GM21576 (cell line): ENCODE measurements around the gene AGBL1.
A peak's percentile ranks its signal among the peaks of the same experiment; 100 is the strongest.

Experiments used
- ATAC-seq: cut with Tn5 transposase; IDR thresholded peaks from one replicate; pipeline ENCODE4 v1.9.1; 2021; ENCODE audit warnings: mild to moderate bottlenecking, moderate library complexity; ENCODE audit not compliant: unreplicated experiment

Gene AGBL1

DNA sequence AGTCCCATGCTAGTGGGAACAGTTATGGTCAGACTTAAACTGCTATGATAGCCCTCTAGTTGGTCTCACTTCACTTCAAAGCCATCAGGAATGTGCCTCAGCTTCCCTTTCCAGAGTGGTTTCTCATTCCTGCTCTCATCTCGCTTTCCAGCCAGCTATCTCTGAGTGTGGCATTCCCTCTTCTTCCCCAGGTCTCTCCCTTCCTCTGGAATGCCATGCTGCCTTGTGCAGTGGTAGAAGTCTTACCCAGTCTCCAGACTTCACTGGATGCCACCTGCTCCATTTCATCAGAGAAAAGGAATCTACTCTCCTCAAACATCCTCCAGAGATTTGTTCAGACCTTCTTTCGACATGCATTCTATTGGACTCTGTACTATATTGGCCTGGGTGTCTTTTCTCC, 83.0 kb downstream of the AGBL1 start:
- ATAC-seq: no peak

DNA sequence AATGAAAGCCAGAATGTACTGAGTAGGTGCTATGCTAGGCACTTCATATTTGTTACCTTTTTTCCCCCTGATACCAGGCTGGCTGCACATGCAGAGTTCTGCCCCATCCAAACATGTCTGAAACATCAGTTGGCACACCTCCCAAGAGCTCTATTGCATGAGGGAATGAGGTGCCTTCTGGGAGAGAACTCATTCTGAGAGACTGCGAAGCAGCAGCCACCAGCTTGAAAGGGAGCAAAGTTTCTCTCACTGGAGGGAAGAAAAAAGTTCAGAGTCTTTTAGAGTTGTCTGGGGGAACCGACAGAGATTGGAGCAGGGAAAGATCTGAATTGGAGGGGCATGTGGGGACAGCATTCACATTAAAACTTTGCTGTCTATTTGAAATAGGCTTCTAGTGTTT, 84.1 kb downstream of the AGBL1 start:
- ATAC-seq: no peak

DNA sequence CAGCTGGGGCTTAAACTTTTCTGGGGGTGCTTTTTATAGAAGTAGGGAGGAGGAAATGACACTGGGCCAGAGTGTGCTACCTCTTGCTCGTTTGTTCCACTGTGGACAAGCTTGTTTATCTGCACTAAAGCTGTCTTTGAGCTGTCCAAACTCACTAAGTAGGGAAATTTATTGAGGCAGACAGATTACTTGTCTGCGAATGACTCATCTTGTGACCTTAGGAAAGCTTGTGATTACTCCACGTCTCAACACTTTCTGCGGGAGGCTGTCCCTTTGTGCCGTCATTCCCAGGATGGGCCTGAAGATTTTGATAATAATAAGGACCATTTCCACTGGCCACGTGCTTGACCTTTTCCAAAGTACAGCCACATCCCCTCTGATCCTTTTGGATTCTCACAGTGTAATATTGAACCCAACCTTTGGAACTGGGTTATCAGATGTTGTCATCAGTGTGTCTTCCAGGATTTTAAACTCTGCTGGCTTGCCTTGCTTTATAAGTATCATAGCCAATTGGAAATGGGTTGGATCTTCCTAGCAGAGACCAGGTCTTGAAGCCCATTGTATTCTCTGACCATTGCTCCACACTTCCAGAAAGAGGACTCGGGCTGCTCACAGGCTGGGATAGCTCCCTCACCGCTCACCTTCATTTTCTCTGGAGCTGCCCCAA, 84.7 kb downstream of the AGBL1 start:
- ATAC-seq: no peak

DNA sequence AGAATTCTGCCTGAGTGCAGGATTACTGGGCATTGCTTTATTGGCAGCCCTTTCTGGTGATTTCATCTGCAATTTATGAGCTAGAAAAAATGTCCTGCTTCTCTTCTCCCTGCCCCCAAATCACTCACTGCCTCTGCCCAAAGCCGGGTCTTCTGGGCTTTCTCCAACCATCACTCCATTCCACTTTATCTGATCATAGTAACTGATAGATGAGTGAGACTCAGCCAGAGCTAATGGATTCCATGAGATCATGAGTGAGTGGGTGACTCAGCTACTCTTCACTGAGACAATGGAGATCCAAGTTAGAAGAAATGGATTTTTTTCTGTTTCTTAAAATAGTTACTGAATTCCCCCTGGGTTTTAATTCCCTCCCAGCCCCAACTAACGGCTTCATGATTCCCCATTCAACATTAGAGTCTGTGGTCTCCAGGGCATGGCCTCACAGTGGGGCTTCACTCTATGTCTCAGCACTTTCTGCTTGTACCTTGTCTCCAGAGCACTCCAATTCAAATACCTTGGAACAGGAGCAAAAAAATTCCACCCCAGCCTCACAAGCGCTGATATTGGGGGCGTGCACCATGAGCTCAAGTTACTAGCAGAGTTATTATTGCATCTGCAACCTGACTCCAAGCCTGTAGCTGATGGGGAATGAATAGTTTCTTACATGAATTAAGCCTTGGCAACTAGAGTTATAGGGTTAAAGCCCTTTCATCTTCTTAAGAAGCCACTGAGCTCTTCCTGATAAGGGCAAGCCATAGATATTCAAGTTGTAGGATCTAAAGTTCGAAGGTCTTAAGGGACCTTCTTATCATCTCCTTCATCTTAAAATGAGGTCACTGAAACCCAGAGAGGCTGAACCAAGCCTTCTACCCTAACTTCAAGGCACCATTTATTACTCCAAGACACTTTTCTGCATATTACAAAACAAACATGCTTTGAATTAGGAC, 85.9 kb downstream of the AGBL1 start:
- ATAC-seq: no peak

DNA sequence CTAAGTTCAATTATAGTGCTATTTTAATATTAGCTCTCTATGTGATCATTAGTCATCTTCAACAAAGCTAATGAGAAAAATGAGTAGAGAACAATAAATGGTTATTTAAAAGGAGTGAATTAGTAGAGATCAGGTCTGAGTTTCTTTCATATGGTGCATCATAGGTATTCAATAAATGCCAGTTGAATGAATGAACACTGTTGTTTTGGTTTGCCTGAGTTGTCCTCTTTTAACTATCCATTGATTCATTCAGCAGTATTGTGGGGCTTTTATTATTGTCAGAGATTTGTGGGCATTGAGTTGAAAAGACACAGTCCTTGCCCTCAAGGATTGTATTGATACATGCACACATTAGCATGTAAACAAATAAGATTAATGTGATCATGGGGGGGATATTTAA, 88.2 kb downstream of the AGBL1 start:
- ATAC-seq: no peak

DNA sequence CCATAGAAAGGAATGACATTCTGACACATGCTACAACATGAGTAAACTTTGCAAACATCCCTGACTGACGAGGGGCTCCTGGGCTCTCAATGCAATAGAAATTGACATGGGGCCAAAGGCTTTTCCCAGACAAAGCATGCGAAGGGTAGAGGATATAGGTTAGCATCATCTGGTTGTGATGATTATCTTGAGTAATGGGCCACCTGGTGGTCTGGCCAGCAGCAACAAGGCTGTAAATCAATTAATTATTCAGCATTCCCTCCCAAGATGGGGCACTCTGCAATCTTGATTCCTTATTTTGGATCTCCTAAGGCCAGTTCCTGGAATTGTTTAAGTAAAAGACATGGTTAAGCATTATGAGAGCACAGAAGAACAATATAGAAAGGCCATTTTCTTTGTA, 99.2 kb downstream of the AGBL1 start:
- ATAC-seq: no peak

DNA sequence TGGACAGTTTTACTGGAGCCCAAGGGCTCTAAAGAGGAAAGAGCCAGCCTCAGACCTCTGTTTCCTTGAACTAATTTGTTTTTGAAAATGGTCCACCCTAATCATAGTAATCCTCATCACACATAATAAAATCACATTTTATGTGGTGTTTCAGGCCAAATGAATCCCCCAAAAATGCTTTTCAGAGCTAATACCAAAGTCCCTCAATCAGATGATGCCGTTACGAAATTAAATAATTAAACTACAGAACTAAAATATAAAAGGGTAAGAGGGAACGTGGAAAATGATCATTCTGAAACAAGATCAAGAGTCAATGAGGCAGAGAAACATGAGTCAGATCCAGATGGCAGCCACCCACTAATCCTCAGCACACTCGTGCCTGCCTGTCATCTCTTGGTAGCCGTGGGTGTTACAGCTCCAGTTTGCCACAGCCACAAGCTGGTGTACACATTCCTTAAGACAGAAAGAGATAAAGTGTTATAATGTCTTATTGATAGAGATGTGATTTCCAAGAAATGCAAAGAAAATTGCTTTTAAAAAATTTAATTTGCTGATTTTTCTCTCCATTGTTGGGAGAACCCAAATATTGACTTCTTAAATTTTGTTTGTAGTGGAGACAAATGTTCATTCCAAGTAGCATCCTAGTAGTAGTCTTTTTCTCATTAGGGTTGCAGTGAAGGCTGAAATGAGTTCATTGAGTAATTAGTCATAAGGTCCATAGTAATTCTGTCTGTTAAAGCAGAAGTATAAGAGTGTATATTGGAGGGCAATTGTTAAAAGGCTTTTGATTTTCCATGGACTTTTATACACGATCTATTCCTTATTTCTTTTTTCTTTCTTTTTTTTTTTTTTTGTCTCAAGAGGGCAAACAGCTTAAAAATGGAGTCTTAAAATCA, 104.2 kb downstream of the AGBL1 start:
- ATAC-seq: no peak

DNA sequence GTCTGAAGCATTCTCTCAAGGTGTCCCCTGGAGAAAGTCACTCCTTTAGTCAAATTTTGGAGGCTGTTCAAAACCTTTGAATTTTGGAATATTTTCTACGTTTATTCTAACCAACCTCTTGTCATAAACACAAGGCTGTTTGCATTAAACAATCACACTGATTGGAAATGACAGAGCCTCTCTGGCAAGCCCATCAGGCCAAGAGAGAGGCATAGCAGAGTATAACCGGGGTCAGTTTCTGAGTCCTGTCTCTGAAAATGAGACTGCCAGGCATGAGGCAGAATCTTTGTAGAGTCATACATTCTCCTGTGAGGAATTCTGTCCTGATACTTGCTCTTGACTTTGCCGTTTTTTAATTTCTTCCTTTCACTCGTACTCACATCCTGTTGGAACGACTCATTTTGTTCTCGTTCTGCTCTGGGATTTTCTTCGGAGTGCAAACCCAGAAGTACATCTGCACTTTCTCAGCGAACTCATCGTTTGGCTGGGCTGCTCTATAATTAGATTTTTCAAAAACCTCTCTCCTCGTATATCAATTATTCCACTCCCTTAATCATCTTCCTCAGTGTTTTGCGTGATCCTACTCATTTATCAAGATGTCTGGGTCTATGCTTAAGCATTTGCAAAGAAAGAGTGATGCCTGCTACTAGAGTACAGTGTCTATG, 114.2 kb downstream of the AGBL1 start:
- ATAC-seq: no peak

DNA sequence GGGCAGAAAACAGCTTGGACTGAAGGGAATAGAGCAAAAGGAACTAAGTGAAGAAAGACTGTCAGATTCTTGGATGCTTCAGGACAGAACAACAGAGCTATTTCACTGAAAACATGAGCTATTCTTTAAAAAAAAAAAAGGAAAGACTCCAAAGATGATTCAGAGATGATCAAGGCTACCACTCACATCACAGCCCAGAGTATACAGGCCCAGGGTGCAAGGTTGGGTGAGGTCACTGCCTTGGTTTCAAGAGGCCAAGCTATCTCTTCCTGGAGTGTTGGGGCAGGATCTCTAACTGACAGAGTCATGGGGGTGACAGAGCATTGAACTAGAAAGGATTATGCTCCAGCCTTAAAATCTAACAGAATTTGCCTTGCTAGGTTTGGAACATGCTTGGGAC, 118.1 kb downstream of the AGBL1 start:
- ATAC-seq: no peak

DNA sequence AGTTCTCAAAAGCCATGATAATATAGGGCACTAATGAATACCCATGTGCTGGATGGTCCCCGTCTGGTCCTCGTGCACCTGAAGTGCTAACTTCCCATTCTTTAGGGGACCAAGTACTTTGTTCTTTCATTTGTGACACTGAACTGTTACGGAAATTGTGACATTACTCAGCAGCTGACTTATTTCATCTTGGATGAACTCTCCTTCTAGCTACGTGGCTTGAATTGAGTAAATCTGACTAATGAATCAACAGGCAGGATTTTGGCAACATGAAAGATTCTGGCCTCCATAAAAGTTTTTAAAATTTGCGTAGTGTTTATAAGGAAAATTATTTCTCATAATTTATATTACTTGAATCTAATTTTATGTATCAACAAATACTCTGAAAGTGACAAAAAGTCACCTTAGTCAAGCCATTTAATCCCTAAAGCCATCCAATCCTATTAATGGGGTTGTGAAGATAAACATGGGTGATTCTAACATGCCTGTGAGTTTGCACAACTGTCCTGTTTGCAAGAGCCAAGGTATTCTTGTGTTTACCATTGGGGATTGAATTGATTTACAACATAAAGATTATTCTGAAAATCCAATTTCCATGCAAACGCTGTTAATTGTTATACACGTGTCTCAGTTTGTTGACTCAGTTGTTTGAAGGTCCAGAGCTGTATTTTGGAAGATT, 119.9 kb downstream of the AGBL1 start:
- no peak for ATAC-seq

DNA sequence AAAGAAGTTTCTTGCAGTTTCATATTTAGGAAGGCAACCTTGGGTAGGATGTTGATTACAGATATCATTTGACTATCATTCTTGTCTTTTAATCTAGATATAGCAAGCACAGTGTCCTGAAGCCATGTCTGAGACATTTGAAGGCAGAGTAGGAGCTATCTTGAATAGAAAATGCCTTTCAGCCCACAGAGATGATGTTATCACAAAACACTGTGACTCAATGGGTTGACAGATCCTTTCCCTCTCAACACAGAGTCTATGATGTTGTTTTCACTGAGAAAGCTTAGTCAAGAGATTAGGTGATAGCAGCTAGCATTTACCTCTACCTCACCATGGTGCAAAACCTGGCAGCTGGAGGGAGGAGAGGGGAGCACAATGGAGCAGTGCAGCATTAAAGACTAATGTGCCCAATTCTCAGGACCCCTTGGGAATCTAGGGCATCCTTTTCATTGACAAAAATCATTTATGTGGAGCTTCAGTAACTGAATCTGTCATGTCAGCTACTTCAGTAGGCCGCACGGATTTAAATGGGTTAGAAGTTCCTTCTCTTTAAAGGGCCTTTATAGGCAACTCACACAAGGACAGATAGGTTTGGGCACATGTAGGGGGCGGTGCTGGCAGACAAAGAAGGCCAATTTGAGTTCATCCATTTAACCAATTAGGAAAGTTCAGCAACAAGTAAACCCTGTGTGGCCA, 121.8 kb downstream of the AGBL1 start:
- no peak for ATAC-seq

DNA sequence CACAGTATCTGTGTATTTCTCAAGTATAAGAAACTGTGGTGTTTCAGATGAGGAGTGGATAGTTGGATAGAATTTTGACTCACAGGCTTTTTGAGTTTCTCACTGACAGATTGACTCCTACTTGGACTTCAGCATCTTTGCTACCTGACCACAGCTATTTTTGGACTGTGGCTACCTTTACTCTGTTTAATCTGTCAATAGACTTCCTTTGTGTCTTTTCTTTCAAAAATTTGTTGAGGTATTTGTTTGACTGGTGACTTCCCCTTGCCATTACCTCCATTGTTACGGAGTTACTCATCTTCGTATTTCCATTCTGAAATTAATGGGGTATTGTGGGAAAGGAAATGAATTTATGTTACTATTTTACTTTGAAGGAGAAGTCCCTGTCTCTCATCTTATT, 123.8 kb downstream of the AGBL1 start:
- no peak for ATAC-seq

DNA sequence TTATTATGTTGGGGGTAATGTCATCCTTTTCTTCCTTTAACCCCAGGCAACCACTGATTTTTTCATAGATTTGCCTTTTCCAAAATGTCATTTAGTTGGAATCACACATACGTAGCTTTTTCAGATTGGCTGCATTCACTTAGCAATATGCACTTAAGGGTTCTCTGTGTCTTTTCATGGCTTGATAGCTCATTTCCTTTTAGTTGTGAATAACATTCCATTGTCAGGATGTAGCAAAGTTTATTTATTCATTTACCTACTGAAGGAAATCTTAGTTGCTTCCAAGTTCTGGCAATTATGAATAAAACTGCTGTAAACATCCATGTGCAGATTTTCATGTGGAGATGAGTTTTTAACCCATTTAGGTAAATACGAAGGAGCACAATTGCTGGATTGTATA, 125.4 kb downstream of the AGBL1 start:
- no peak for ATAC-seq

DNA sequence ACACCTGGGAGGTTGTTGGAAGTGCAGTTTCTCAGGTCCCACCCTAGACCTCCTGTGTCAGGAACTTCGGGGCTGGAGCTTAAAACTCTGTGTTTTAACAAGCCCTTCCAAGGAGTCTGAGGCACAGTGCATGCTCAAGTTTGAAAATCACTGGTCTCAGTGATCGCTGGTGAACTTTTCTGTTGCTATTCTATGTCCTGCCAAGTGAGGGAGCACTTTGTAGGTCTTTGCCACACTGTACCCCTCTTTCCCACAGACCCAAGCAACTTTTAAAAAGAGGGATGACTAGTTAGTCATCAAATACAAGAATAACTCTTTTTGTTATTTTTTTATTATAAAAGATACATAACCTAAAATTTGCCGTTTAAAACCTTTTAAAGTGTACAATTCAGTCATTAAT, 133.7 kb downstream of the AGBL1 start:
- ATAC-seq: no peak

DNA sequence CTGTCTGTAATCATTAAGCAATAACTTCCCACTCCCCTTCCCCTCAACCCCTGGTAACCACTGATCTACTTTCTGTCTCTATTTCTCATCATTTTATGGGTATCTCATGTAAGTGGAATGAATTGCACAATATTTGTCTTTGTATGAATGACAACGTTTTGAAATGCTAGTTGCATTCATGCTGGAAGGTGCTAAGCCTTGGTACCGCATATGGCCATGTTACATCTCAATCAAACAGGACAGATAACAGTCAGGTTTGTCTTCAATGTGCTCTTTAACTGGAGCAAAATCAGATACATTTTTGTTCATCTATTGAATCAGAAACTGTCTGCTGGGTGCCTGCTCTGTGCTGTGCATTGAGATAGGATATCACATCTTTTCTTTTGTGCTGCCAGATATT, 134.2 kb downstream of the AGBL1 start:
- ATAC-seq: no peak

DNA sequence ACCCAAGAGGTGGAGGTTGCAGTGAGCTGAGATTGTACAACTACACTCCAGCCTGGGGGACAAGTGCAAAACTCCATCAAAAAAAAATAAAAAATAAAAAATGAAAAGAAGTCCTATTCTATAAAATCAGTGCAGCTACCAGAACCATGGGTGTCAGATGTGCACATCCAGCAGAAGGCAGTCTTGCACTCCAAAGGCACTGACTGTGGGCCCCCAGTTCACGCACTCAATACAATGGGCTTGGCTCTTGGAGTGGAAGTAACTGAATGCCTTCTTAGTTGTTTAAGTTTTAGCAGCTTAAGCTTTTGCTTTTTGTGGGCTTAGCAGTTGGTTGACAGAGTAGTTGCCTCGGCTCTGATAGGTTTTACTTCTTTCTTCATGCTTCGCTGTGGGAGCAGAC, 141.4 kb downstream of the AGBL1 start:
- no peak for ATAC-seq

DNA sequence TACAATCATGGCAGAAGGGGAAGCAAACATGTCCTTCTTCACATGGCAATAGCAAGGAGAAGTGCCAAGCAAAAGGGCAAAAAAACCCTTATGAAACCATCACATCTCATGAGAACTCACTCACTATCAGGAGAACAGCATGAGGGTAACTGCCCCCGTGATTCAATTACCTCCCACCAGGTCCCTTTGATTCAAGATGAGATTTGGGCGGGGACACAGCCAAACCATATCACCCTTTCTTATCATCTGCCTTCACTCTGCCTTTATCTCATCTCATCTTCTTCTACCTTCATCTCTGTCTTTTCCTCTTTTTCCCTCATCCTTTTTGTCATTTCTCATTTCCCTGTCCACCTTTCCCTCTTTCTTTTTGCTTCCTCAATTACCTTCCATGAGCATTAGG, 149.6 kb downstream of the AGBL1 start:
- no peak for ATAC-seq

DNA sequence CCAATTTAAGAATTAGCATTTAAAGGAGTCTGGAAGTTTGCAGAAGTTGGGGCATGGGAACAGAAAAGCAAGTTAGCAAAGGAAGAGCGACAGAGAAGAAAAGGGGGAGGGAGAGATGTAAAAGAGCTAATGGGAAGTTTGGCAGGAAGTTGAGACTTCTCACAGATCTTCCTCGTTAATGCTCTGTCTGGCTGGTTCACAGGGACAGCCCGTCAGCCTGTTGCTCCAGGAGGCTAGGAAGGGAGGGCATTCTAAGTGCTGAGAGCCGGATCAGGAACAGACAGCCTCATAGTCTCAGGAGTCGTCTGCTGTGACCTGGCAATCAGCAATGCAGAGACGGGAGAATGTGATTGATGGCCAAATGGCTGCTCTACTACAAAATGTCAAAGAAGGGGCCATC, 150.3 kb downstream of the AGBL1 start:
- ATAC-seq: no peak

DNA sequence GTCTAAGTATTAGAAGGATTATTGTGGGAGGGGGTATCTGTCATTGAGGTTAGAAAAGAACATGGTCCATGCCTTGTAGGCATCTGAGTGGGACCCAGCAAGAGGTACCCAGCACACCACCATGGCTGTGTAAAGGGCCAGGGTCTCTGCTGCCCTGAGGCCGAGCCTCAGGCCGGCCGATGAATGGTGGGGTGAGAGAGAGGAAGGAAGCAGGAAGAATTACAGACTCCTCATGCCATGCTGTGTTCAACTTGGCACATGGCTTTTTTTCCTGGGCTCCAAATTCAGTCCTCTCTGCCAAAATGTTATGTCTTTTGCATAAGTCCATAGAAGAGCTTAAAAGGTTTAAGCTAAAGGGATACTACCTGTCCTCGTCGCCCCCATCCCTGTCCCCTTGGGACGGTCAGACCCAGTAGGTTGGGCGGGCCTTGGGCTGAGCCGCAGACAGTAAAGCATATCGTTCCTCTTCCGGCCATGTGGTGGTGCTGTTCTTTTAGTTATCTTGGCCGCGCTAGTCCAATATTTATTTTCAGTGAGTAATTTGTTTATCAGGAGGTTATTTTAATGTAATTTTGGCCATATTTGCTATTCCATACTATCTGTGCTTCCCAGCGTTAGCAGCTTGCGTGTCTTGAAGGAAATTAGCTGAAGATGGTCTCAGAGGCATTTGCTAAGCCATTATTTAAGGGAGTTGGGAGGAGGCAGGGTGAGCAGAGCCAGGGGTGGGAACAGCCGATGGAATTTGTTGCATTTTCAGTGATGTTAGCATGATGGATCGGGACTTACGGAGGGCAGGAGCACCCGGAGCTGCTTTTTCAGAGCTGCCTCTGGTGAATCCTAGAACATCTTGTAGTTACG, 152.4 kb downstream of the AGBL1 start:
- peak; percentile 56 for ATAC-seq
